SU-DHL-6 (cell line): ENCODE measurements around the gene NLGN1.

ENCODE experiments used
- H2AFZ ChIP-seq: fragments of 200-600 bp; sonication (generic); 2 replicates; pipeline ENCODE4 v1.6.1; 2014; ENCODE audit warnings: low read depth, mild to moderate bottlenecking, moderate library complexity, mixed read lengths, antibody characterized with exemption, low read length; ENCODE audit not compliant: severe bottlenecking
- H3F3A ChIP-seq: fragments of 200-600 bp; shearing (Covaris generic); 2 replicates; pipeline ENCODE4 v1.6.0; 2016; ENCODE audit warnings: antibody characterized with exemption, mild to moderate bottlenecking; ENCODE audit not compliant: insufficient read depth
- H3K27ac ChIP-seq: fragments of 200-600 bp; sonication (generic); 2 replicates; pipeline ENCODE4 v1.5.1; 2016; ENCODE audit warnings: low read depth, mild to moderate bottlenecking, low read length, moderate library complexity, mixed read lengths
- H3K27me3 ChIP-seq: fragments of 200-600 bp; sonication (generic), shearing (Covaris generic); 2 replicates; pipeline ENCODE4 v1.6.0; 2014; ENCODE audit warnings: mild to moderate bottlenecking, low read length
- H3K36me3 ChIP-seq: fragments of 200-600 bp; sonication (generic); 2 replicates; pipeline ENCODE4 v1.6.1; 2014; ENCODE audit warnings: mild to moderate bottlenecking, low read length, mixed read lengths
- H3K4me2 ChIP-seq: fragments of 300-600, 200-600 bp; shearing (Covaris generic), sonication (generic); 2 replicates; pipeline ENCODE4 v1.6.0; 2014; ENCODE audit warnings: low read length, low read depth, mild to moderate bottlenecking; ENCODE audit not compliant: poor library complexity, severe bottlenecking
- H3K4me3 ChIP-seq: fragments of 200-600 bp; sonication (generic); 2 replicates; pipeline ENCODE4 v1.5.1; 2014; ENCODE audit warnings: antibody characterized with exemption, low read length, mild to moderate bottlenecking, mixed read lengths; ENCODE audit not compliant: insufficient read depth, poor library complexity, severe bottlenecking
- H3K79me2 ChIP-seq: fragments of 200-600 bp; sonication (generic); 2 replicates; pipeline ENCODE4 v1.6.1; 2014; ENCODE audit warnings: mild to moderate bottlenecking, low read length, moderate library complexity; ENCODE audit not compliant: insufficient read depth
- H3K9ac ChIP-seq: fragments of 200-600 bp; sonication (generic); 2 replicates; pipeline ENCODE4 v1.7.0; 2014; ENCODE audit warnings: mild to moderate bottlenecking, low read length
- H3K9me2 ChIP-seq: fragments of 200-600 bp; sonication (generic); replicated peaks from 2 replicates; pipeline ENCODE4 v1.6.1; 2014; ENCODE audit warnings: low read length; ENCODE audit not compliant: insufficient read depth
- H3K9me3 ChIP-seq: fragments of 200-600 bp; sonication (generic); 2 replicates; pipeline ENCODE4 v1.6.1; 2014; ENCODE audit warnings: low read length, mixed read lengths; ENCODE audit not compliant: insufficient read depth
- H4K20me1 ChIP-seq: fragments of 200-600 bp; sonication (generic); 2 replicates; pipeline ENCODE4 v1.6.1; 2014; ENCODE audit warnings: low read depth, mild to moderate bottlenecking, antibody characterized with exemption, low read length, moderate library complexity, mixed read lengths
- CTCF ChIP-seq: fragments of 200-600 bp; sonication (generic); IDR thresholded peaks from one replicate; pipeline ENCODE4 v1.5.1; 2017; ENCODE audit warnings: antibody characterized with exemption, mild to moderate bottlenecking, low read length, moderate library complexity; ENCODE audit not compliant: insufficient read depth, poor library complexity, severe bottlenecking
- EZH2phosphoT487 ChIP-seq: fragments of 200-600 bp; sonication (generic), shearing (Covaris generic); conservative IDR thresholded peaks from 2 replicates; pipeline ENCODE4 v1.6.1; 2018; ENCODE audit warnings: mild to moderate bottlenecking, antibody characterized with exemption, low read length, moderate library complexity, mixed read lengths

NLGN1 gene

GRCh38 chr3:173893835-173894234, 496.3 kb downstream of the NLGN1 start:
- TF ChIP-seq EZH2phosphoT487 (no peak), CTCF (no peak)
- H3K27me3 ChIP-seq: no peaks in the 10 kb centered on the region
- H3K9me3 ChIP-seq: no peaks in the 10 kb centered on the region
- no peak overlapping the region for H3K27ac ChIP-seq
- no peaks in the 10 kb centered on the region for H4K20me1 ChIP-seq
- H2AFZ ChIP-seq: no peak overlapping the region
- no peak overlapping the region for H3K4me3 ChIP-seq
- no peaks in the 10 kb centered on the region for H3K9me2 ChIP-seq
- H3F3A ChIP-seq: no peaks in the 10 kb centered on the region
- no peak overlapping the region for H3K4me2 ChIP-seq
- no peak overlapping the region for H3K9ac ChIP-seq
- no peaks in the 10 kb centered on the region for H3K79me2 ChIP-seq
- H3K36me3 ChIP-seq: no peaks in the 10 kb centered on the region

GRCh38 chr3:173897631-173898030, 500.1 kb downstream of the NLGN1 start:
- no peaks in the 10 kb centered on the region for H3K36me3 ChIP-seq
- H3K27ac ChIP-seq: no peak overlapping the region
- no peaks in the 10 kb centered on the region for H3K27me3 ChIP-seq
- TF ChIP-seq EZH2phosphoT487 (no peak), CTCF (no peak)
- H3K79me2 ChIP-seq: no peaks in the 10 kb centered on the region
- H3K4me3 ChIP-seq: no peak overlapping the region
- no peak overlapping the region for H2AFZ ChIP-seq
- no peak overlapping the region for H3K9ac ChIP-seq
- H3K9me3 ChIP-seq: no peaks in the 10 kb centered on the region
- H4K20me1 ChIP-seq: no peaks in the 10 kb centered on the region
- H3K9me2 ChIP-seq: no peaks in the 10 kb centered on the region
- H3F3A ChIP-seq: no peaks in the 10 kb centered on the region
- H3K4me2 ChIP-seq: no peak overlapping the region

GRCh38 chr3:173901649-173902048, 504.1 kb downstream of the NLGN1 start:
- Histone ChIP-seq H3K79me2 (no peaks in the 10 kb centered on the region), H3F3A (no peaks in the 10 kb centered on the region), H3K9me3 (no peaks in the 10 kb centered on the region), H4K20me1 (no peaks in the 10 kb centered on the region), H3K9me2 (no peaks in the 10 kb centered on the region), H3K27me3 (no peaks in the 10 kb centered on the region), H3K27ac (no peak overlapping the region), H3K4me2 (no peak overlapping the region), H2AFZ (no peak overlapping the region), H3K9ac (no peak overlapping the region), H3K4me3 (no peak overlapping the region), H3K36me3 (no peaks in the 10 kb centered on the region)
- TF ChIP-seq EZH2phosphoT487: no peak
- TF ChIP-seq CTCF: no peak
